HL-60 (cell line): Measurements from ENCODE around the gene KY.

Source experiments
- POLR2AphosphoS5 ChIP-seq: IDR thresholded peaks from 2 replicates; pipeline ENCODE4 v1.6.1; 2012; ENCODE audit warnings: low read depth
- TF ChIP-seq, protein P1 (sequence below): IDR thresholded peaks from one replicate; pipeline ENCODE4 v1.5.1; 2011; ENCODE audit warnings: low read length, control low read depth, inconsistent platforms; ENCODE audit not compliant: insufficient read depth
- TF ChIP-seq, protein P2 (sequence below): IDR thresholded peaks from 2 replicates; pipeline ENCODE4 v1.6.1; 2012; ENCODE audit warnings: low read depth; ENCODE audit not compliant: insufficient replicate concordance

DNA sequence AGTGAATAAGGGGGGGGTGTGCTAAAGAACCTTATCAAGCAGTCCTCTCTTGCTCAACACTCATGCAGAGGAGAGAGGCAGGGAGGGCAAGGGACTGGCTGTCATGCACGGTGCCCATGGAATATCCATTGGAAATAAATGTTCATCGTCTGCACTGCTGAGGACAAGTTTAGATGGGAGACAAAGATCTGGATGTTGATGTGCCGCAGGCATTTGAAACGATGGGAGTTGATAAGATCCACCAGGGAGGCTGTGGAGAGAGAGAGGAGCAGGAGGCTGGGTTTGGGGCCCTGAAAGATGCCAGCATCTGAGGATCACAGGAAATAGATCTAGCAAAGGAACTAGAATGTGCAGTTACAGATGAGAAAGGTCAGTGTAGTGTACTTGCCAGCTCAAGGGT, 88.8 kb downstream of the KY start:
- TF ChIP-seq, protein P1, sequence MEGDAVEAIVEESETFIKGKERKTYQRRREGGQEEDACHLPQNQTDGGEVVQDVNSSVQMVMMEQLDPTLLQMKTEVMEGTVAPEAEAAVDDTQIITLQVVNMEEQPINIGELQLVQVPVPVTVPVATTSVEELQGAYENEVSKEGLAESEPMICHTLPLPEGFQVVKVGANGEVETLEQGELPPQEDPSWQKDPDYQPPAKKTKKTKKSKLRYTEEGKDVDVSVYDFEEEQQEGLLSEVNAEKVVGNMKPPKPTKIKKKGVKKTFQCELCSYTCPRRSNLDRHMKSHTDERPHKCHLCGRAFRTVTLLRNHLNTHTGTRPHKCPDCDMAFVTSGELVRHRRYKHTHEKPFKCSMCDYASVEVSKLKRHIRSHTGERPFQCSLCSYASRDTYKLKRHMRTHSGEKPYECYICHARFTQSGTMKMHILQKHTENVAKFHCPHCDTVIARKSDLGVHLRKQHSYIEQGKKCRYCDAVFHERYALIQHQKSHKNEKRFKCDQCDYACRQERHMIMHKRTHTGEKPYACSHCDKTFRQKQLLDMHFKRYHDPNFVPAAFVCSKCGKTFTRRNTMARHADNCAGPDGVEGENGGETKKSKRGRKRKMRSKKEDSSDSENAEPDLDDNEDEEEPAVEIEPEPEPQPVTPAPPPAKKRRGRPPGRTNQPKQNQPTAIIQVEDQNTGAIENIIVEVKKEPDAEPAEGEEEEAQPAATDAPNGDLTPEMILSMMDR, result no peak
- TF ChIP-seq, protein P2, sequence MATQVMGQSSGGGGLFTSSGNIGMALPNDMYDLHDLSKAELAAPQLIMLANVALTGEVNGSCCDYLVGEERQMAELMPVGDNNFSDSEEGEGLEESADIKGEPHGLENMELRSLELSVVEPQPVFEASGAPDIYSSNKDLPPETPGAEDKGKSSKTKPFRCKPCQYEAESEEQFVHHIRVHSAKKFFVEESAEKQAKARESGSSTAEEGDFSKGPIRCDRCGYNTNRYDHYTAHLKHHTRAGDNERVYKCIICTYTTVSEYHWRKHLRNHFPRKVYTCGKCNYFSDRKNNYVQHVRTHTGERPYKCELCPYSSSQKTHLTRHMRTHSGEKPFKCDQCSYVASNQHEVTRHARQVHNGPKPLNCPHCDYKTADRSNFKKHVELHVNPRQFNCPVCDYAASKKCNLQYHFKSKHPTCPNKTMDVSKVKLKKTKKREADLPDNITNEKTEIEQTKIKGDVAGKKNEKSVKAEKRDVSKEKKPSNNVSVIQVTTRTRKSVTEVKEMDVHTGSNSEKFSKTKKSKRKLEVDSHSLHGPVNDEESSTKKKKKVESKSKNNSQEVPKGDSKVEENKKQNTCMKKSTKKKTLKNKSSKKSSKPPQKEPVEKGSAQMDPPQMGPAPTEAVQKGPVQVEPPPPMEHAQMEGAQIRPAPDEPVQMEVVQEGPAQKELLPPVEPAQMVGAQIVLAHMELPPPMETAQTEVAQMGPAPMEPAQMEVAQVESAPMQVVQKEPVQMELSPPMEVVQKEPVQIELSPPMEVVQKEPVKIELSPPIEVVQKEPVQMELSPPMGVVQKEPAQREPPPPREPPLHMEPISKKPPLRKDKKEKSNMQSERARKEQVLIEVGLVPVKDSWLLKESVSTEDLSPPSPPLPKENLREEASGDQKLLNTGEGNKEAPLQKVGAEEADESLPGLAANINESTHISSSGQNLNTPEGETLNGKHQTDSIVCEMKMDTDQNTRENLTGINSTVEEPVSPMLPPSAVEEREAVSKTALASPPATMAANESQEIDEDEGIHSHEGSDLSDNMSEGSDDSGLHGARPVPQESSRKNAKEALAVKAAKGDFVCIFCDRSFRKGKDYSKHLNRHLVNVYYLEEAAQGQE, result no peak
- no peak for TF ChIP-seq POLR2AphosphoS5
